ENCODE measurements around the gene SECISBP2L. TPM values are rescaled to one million over a fixed set of nuclear protein-coding genes. Genes with fewer than 3 reads are reported as not detected.
A peak's percentile ranks its signal among the peaks of the same experiment; 100 is the strongest.

The SECISBP2L gene
- total and polyA plus RNA-seq, 2 of the 4 experiments (the other 2 are of a cell fraction) = 13.1 to 34.1 TPM

- Histone ChIP-seq H4K20me1 (ENCODE audit: insufficient read depth, low read length) (no peaks in the 10 kb centered on the region), H3K4me2 (ENCODE audit: low read depth, low read length) (no peak overlapping the region), H2BK120ac (ENCODE audit: low read depth, low read length) (no peak overlapping the region), H3K79me1 (ENCODE audit: low read depth in 1 of 2, low read length in 2 of 2) (no peaks in the 10 kb centered on the region), H3K4me3 (ENCODE audit: insufficient read depth, low read depth, low read length) (no peak overlapping the region), H3K27ac (ENCODE audit: insufficient read depth, low read length) (no peak overlapping the region), H3K4me1 (ENCODE audit: control insufficient read depth, insufficient read depth, low read length) (peaks cover 2% of the 10 kb centered on the region), H3K27me3 (ENCODE audit: control insufficient read depth, insufficient read depth, low read length) (no peaks in the 10 kb centered on the region), H3K9me1 (ENCODE audit: insufficient read depth, low read length) (0 out of 2 replicates have a peak, but pooled peaks cover under 1% of the 10 kb centered on the region), H2BK20ac (ENCODE audit: low read depth, low read length) (no peak overlapping the region), H3K9me3 (ENCODE audit: control insufficient read depth, insufficient read depth, low read length) (no peaks in the 10 kb centered on the region), H2AK9ac (replicated peaks; ENCODE audit: low read depth, low read length, poor library complexity) (no peak overlapping the region), H2AFZ (replicated peaks; ENCODE audit: low read length, poor library complexity) (no peak overlapping the region), H2AK5ac (ENCODE audit: low read depth, low read length) (no peak overlapping the region), H3K4ac (ENCODE audit: low read depth, low read length) (no peak overlapping the region), H4K5ac (ENCODE audit: low read depth, low read length) (no peak overlapping the region), H3K9ac (ENCODE audit: low read depth, low read length) (no peak overlapping the region), H3K56ac (ENCODE audit: extremely low read depth, insufficient read depth, low read length) (no peak overlapping the region), H3K23ac (ENCODE audit: low read depth, low read length) (no peak overlapping the region), H4K8ac (ENCODE audit: low read depth in 2 of 2, low read length in 2 of 2) (no peak overlapping the region), H3K18ac (ENCODE audit: low read depth, low read length) (no peak overlapping the region), H4K91ac (ENCODE audit: insufficient read depth, low read depth, low read length) (no peak overlapping the region), H3K14ac (replicated peaks; ENCODE audit: low read depth, low read length) (no peak overlapping the region), H2BK15ac (ENCODE audit: low read depth, low read length) (no peak overlapping the region), H3K36me3 (ENCODE audit: control insufficient read depth, insufficient read depth, low read length) (no peaks in the 10 kb centered on the region), H2BK5ac (ENCODE audit: low read depth, low read length, poor library complexity, severe bottlenecking) (no peak overlapping the region)
- no TSS peak for BruUV-seq (replicated peaks)
- DNase-seq = no peak
- ChIA-PET CTCF (interaction anchor here (1.1 kb wide), 1 partner anchor 17 kb away, joined by 3 read pairs; no protein-coding TSS in a partner anchor), POLR2A (ENCODE audit: unreplicated experiment) (no interaction called here)
- intact Hi-C loops (cut with micrococcal nuclease) (no loop called here), dilution Hi-C loops (cut with HindIII; ENCODE audit: low sequenced_read_pairs, unreplicated experiment) (no loop called here), in situ Hi-C loops (cut with MboI; ENCODE audit: low sequenced_read_pairs) (no loop called here)
- ATAC-seq (ENCODE audit: low read depth) = no peak
- 86% methylated on average over 1 of the region's 2 CpGs; no CpG with 5 or more reads in 1 of the 2 experiments for WGBS, 2 experiments (ENCODE audit: extremely low coverage in 2 of 2, insufficient read length in 1 of 2)
- peak; percentile 52 for TF ChIP-seq CEBPB (IDR thresholded peaks at IDR 0.05; ENCODE audit: low read depth, low read length)
- no peak for TF ChIP-seq BHLHE40 (IDR thresholded peaks at IDR 0.05; ENCODE audit: low read depth, low read length)
Measured at GRCh38 chr15:49066372-49066771, 20.1 kb upstream of the SECISBP2L start.
